ENCODE data around the gene PRR18. TPM values are rescaled to one million over a fixed set of nuclear protein-coding genes. Genes with fewer than 3 reads are reported as not detected.

Gene PRR18
- total RNA-seq, 1 experiment from 2014 or later, result not detected

- ChIA-PET POLR2A (ENCODE audit: unreplicated experiment) (no interaction called here), CTCF (no interaction called here)
- Histone ChIP-seq H3K27ac (ENCODE audit: low read length) (peak overlapping the region; percentile 36), H2AFZ (ENCODE audit: low read length) (peak overlapping the region; percentile 93), H3K9me2 (replicated peaks; ENCODE audit: low read length) (no peaks in the 10 kb centered on the region), H3K4me1 (ENCODE audit: insufficient read depth, low read length) (no peaks in the 10 kb centered on the region), H3K79me2 (ENCODE audit: low read length) (peaks cover 55% of the 10 kb centered on the region), H3K9me3 (ENCODE audit: low read length) (no peaks in the 10 kb centered on the region), H3F3A (ENCODE audit: low read length, unreplicated experiment) (no peaks in the 10 kb centered on the region), H4K20me1 (ENCODE audit: low read length) (no peaks in the 10 kb centered on the region), H3K9ac (ENCODE audit: low read length) (peak overlapping the region; percentile 95), H3K36me3 (ENCODE audit: low read depth, low read length) (no peaks in the 10 kb centered on the region), H3K4me2 (ENCODE audit: low read length) (peak overlapping the region; percentile 99), H3K27me3 (ENCODE audit: low read length) (no peaks in the 10 kb centered on the region), H3K4me3 (ENCODE audit: low read length) (peak overlapping the region; percentile 98)
- no peak for DNase-seq
- peak; percentile 27 for ATAC-seq
- BruUV-seq (replicated peaks), result TSS peak; percentile 68
- TF ChIP-seq, protein P1, sequence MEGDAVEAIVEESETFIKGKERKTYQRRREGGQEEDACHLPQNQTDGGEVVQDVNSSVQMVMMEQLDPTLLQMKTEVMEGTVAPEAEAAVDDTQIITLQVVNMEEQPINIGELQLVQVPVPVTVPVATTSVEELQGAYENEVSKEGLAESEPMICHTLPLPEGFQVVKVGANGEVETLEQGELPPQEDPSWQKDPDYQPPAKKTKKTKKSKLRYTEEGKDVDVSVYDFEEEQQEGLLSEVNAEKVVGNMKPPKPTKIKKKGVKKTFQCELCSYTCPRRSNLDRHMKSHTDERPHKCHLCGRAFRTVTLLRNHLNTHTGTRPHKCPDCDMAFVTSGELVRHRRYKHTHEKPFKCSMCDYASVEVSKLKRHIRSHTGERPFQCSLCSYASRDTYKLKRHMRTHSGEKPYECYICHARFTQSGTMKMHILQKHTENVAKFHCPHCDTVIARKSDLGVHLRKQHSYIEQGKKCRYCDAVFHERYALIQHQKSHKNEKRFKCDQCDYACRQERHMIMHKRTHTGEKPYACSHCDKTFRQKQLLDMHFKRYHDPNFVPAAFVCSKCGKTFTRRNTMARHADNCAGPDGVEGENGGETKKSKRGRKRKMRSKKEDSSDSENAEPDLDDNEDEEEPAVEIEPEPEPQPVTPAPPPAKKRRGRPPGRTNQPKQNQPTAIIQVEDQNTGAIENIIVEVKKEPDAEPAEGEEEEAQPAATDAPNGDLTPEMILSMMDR (conservative IDR thresholded peaks at IDR 0.05; ENCODE audit: low read depth, low read length), result no peak
- TF ChIP-seq EZH2 (IDR thresholded peaks at IDR 0.05; ENCODE audit: low read length, unreplicated experiment), result no peak
- intact Hi-C loops (cut with micrococcal nuclease), result loop anchor here (2.0 kb wide), 1 partner anchor 41 kb away; the partner anchor contains the start of gene MPC1
These were observed 33.8 kb upstream of the PRR18 start for GRCh38 chr6:166341977-166342348.

- DNase-seq (no peak), ATAC-seq (no peak)
- no peak overlapping the region for H3K27ac ChIP-seq (ENCODE audit: low read length)
- ChIA-PET CTCF (no interaction called here), POLR2A (ENCODE audit: unreplicated experiment) (no interaction called here)
- no peaks in the 10 kb centered on the region for H3K27me3 ChIP-seq (ENCODE audit: low read length)
- intact Hi-C loops (cut with micrococcal nuclease), result no loop called here
- peak overlapping the region; percentile 99 for H3K4me2 ChIP-seq (ENCODE audit: low read length)
- H4K20me1 ChIP-seq (ENCODE audit: low read length), result no peaks in the 10 kb centered on the region
- no peaks in the 10 kb centered on the region for H3K9me3 ChIP-seq (ENCODE audit: low read length)
- BruUV-seq (replicated peaks), result no TSS peak
- no peaks in the 10 kb centered on the region for H3K9me2 ChIP-seq (replicated peaks; ENCODE audit: low read length)
- H3K79me2 ChIP-seq (ENCODE audit: low read length), result peaks cover 55% of the 10 kb centered on the region
- H2AFZ ChIP-seq (ENCODE audit: low read length), result 0 out of 2 replicates have a peak overlapping the region, but pooled peaks have one; percentile 93
- no peaks in the 10 kb centered on the region for H3K36me3 ChIP-seq (ENCODE audit: low read depth, low read length)
- peak overlapping the region; percentile 98 for H3K4me3 ChIP-seq (ENCODE audit: low read length)
- peak overlapping the region; percentile 95 for H3K9ac ChIP-seq (ENCODE audit: low read length)
- H3K4me1 ChIP-seq (ENCODE audit: insufficient read depth, low read length), result no peaks in the 10 kb centered on the region
- TF ChIP-seq EZH2phosphoT487 (IDR thresholded peaks at IDR 0.05; ENCODE audit: borderline replicate concordance, low read length), result no peak
- no peaks in the 10 kb centered on the region for H3F3A ChIP-seq (ENCODE audit: low read length, unreplicated experiment)
These were observed 33.3 kb upstream of the PRR18 start for GRCh38 chr6:166341464-166341863.

- no TSS peak for BruUV-seq (replicated peaks)
- no peaks in the 10 kb centered on the region for H3F3A ChIP-seq (ENCODE audit: low read length, unreplicated experiment)
- intact Hi-C loops (cut with micrococcal nuclease), result no loop called here
- no peak for TF ChIP-seq EZH2 (IDR thresholded peaks at IDR 0.05; ENCODE audit: low read length, unreplicated experiment)
- TF ChIP-seq EZH2phosphoT487 (IDR thresholded peaks at IDR 0.05; ENCODE audit: borderline replicate concordance, low read length), result no peak
- TF ChIP-seq, protein P1 (conservative IDR thresholded peaks at IDR 0.05; ENCODE audit: low read depth, low read length), result no peak
- ChIA-PET CTCF (no interaction called here), POLR2A (ENCODE audit: unreplicated experiment) (no interaction called here)
- no peak overlapping the region for H3K4me3 ChIP-seq (ENCODE audit: low read length)
- no peaks in the 10 kb centered on the region for H3K9me2 ChIP-seq (replicated peaks; ENCODE audit: low read length)
- H4K20me1 ChIP-seq (ENCODE audit: low read length), result no peaks in the 10 kb centered on the region
- no peaks in the 10 kb centered on the region for H3K4me1 ChIP-seq (ENCODE audit: insufficient read depth, low read length)
- no peak overlapping the region for H3K27ac ChIP-seq (ENCODE audit: low read length)
- H3K36me3 ChIP-seq (ENCODE audit: low read depth, low read length), result peaks cover 4% of the 10 kb centered on the region; the same call in 1 of the 2 replicates
- no peak for ATAC-seq
- no peak overlapping the region for H3K4me2 ChIP-seq (ENCODE audit: low read length)
- no peak overlapping the region for H3K9ac ChIP-seq (ENCODE audit: low read length)
- no peak for DNase-seq
- H2AFZ ChIP-seq (ENCODE audit: low read length), result no peak overlapping the region
- H3K9me3 ChIP-seq (ENCODE audit: low read length), result no peaks in the 10 kb centered on the region
- H3K79me2 ChIP-seq (ENCODE audit: low read length), result peaks cover 59% of the 10 kb centered on the region
- no peaks in the 10 kb centered on the region for H3K27me3 ChIP-seq (ENCODE audit: low read length)
These were observed 30.7 kb upstream of the PRR18 start for GRCh38 chr6:166338854-166339253.

Measured in PC-3 (cell line).